HepG2 (cell line): ENCODE data around the gene SNAI3. TPM values are rescaled to one million over a fixed set of nuclear protein-coding genes. Genes with fewer than 3 reads are reported as not detected.

Experiments used
- CENPT ChIP-seq: sonication (generic); formaldehyde crosslinking; IDR thresholded peaks from 2 replicates; pipeline ENCODE4 v1.8.0; 2022; ENCODE audit warnings: low read depth, mild to moderate bottlenecking, moderate library complexity, missing genetic modification reagents
- CTCF ChIP-seq: sonication (generic); formaldehyde crosslinking; IDR thresholded peaks from 2 replicates; pipeline ENCODE4 v1.5.0; 2020; ENCODE audit warnings: mild to moderate bottlenecking, missing genetic modification reagents, moderate library complexity
- GATAD2A ChIP-seq: IDR thresholded peaks from 2 replicates; pipeline ENCODE4 v1.6.1; 2016
- HNRNPLL ChIP-seq: fragments of 200-400 bp; formaldehyde crosslinking; IDR thresholded peaks from 2 replicates; pipeline ENCODE4 v1.6.1; 2017; ENCODE audit warnings: mild to moderate bottlenecking, low read depth, low read length; ENCODE audit not compliant: poor library complexity, severe bottlenecking
- KDM6A ChIP-seq: IDR thresholded peaks from 2 replicates; pipeline ENCODE4 v1.6.1; 2016; ENCODE audit warnings: low read depth
- NFRKB ChIP-seq: fragments of 450-650 bp; IDR thresholded peaks from 2 replicates; pipeline ENCODE4 v1.6.1; 2017
- POLR2A ChIP-seq, 2 experiments: IDR thresholded peaks; 2 replicates each; pipeline ENCODE4 v1.6.1; 2011; ENCODE audit warnings: low read depth in 2 of 2, low read length in 2 of 2, mild to moderate bottlenecking in 1 of 2, moderate library complexity in 1 of 2; ENCODE audit not compliant: insufficient read depth in 1 of 2
- SAP130 ChIP-seq: IDR thresholded peaks from 2 replicates; pipeline ENCODE4 v1.6.1; 2016; ENCODE audit warnings: low read depth
- SIX1 ChIP-seq: sonication (generic); formaldehyde crosslinking; IDR thresholded peaks from 2 replicates; pipeline ENCODE4 v1.4.0; 2020; ENCODE audit warnings: missing genetic modification reagents, borderline replicate concordance
- SIX4 ChIP-seq: sonication (generic); formaldehyde crosslinking; IDR thresholded peaks from 2 replicates; pipeline ENCODE4 v1.4.0; 2020; ENCODE audit warnings: missing genetic modification reagents
- ZNF580 ChIP-seq: IDR thresholded peaks from 2 replicates; pipeline ENCODE4 v1.6.1; 2016; ENCODE audit warnings: low read depth, borderline replicate concordance
- ZNF878 ChIP-seq: sonication (generic); formaldehyde crosslinking; IDR thresholded peaks from 2 replicates; pipeline ENCODE4 v1.8.1; 2023; ENCODE audit warnings: mild to moderate bottlenecking, missing genetic modification reagents, moderate library complexity
- polyA plus RNA-seq, 8 experiments: library from polyadenylated mRNA; depleted of rRNA in 3 of 8; stranded (reverse) in 7 of 8; unstranded in 1 of 8; fragments of >200 nt; fragmentation: Illumina TruSeq in 4 of 8; extraction: Trizol in 4 of 8; gene quantifications; 2 replicates each; pipeline versions ENCODE4 v1.2.1 to v1.2.3, GENCODE V29; 2011 to 2016; ENCODE audit warnings: low read depth in 4 of 8, missing spikeins in 1 of 8, mixed read lengths in 1 of 8; ENCODE audit not compliant: insufficient read depth in 1 of 8
- total RNA-seq, 5 experiments: library from RNA; depleted of rRNA; stranded (reverse); fragments of >200 nt; fragmentation: Illumina TruSeq; extraction: Trizol; gene quantifications; 2 replicates each; pipeline ENCODE4 v1.2.3, GENCODE V29; 2016; ENCODE audit warnings: low read depth in 1 of 5
- TF ChIP-seq, protein P1 (sequence below): fragments of 450-650 bp; IDR thresholded peaks from 2 replicates; pipeline ENCODE4 v1.6.1; 2016
- TF ChIP-seq, protein P2 (sequence below): IDR thresholded peaks from 2 replicates; pipeline ENCODE4 v1.6.1; 2012; ENCODE audit warnings: low read length, improper control_type of control experiment
- TF ChIP-seq, protein P3 (sequence below): sonication (generic); formaldehyde crosslinking; IDR thresholded peaks from 2 replicates; pipeline ENCODE4 v1.4.0; 2020; ENCODE audit warnings: missing genetic modification reagents, borderline replicate concordance
- TF ChIP-seq, protein P4 (sequence below): IDR thresholded peaks from 2 replicates; pipeline ENCODE4 v1.6.1; 2018; ENCODE audit warnings: missing genetic modification reagents, mild to moderate bottlenecking, missing compliant biosample characterization

Gene SNAI3
- total and polyA plus RNA-seq, 2 of the 13 experiments (the other 11 are each of a cell fraction or from before 2014, with no cell fraction given), result 0.09 to 0.18 TPM

DNA sequence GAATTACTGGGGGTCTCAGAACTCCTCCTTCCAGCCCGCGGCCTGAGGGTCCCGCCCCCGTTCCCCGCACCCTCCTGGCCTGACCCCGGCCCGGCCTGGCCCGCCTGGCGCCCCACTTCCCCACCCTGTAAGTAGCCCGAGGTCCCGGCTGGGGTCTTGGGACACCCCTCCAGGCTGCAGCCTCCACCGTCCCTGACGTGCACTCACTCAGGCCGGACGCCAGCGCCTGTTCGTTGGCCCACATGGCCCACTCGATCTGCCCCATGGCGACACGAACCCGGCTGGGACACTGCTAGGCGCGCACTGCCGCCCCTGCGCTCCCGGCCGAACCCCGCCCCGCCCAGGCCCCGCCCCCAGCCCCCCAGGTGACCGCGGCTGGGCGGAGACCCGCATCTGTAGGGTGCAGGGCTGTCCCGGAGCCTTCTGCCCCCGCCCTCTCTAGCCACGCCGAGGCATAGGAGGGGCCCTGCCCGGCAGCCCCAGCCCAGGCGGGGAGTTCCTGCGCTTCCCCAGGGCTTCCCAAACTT, 35.5 kb downstream of the SNAI3 start, which contains the start of gene CYBA (continued):
- TF ChIP-seq CTCF (CRISPR knock-in tag), result no peak
- no peak for TF ChIP-seq SIX1 (CRISPR knock-in tag)
- no peak for TF ChIP-seq KDM6A (CRISPR knock-in tag)
- no peak for TF ChIP-seq HNRNPLL
- TF ChIP-seq, protein P1, sequence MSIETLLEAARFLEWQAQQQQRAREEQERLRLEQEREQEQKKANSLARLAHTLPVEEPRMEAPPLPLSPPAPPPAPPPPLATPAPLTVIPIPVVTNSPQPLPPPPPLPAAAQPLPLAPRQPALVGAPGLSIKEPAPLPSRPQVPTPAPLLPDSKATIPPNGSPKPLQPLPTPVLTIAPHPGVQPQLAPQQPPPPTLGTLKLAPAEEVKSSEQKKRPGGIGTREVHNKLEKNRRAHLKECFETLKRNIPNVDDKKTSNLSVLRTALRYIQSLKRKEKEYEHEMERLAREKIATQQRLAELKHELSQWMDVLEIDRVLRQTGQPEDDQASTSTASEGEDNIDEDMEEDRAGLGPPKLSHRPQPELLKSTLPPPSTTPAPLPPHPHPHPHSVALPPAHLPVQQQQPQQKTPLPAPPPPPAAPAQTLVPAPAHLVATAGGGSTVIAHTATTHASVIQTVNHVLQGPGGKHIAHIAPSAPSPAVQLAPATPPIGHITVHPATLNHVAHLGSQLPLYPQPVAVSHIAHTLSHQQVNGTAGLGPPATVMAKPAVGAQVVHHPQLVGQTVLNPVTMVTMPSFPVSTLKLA, result no peak
- TF ChIP-seq ZNF878 (CRISPR knock-in tag), result no peak
- TF ChIP-seq GATAD2A (CRISPR knock-in tag), result no peak
- no peak for TF ChIP-seq SIX4 (CRISPR knock-in tag)
- peak in 1 of 2 experiments; percentile 74; a peak in 2 of 4 replicates for TF ChIP-seq POLR2A (IDR thresholded peaks at IDR 0.05; ENCODE audit: insufficient read depth in 1 of 2, low read depth in 2 of 2, low read length in 2 of 2)
- TF ChIP-seq, protein P2, sequence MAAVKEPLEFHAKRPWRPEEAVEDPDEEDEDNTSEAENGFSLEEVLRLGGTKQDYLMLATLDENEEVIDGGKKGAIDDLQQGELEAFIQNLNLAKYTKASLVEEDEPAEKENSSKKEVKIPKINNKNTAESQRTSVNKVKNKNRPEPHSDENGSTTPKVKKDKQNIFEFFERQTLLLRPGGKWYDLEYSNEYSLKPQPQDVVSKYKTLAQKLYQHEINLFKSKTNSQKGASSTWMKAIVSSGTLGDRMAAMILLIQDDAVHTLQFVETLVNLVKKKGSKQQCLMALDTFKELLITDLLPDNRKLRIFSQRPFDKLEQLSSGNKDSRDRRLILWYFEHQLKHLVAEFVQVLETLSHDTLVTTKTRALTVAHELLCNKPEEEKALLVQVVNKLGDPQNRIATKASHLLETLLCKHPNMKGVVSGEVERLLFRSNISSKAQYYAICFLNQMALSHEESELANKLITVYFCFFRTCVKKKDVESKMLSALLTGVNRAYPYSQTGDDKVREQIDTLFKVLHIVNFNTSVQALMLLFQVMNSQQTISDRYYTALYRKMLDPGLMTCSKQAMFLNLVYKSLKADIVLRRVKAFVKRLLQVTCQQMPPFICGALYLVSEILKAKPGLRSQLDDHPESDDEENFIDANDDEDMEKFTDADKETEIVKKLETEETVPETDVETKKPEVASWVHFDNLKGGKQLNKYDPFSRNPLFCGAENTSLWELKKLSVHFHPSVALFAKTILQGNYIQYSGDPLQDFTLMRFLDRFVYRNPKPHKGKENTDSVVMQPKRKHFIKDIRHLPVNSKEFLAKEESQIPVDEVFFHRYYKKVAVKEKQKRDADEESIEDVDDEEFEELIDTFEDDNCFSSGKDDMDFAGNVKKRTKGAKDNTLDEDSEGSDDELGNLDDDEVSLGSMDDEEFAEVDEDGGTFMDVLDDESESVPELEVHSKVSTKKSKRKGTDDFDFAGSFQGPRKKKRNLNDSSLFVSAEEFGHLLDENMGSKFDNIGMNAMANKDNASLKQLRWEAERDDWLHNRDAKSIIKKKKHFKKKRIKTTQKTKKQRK, result no peak
- TF ChIP-seq CENPT (CRISPR knock-in tag), result no peak
- TF ChIP-seq ZNF580, result no peak
- TF ChIP-seq, protein P3, sequence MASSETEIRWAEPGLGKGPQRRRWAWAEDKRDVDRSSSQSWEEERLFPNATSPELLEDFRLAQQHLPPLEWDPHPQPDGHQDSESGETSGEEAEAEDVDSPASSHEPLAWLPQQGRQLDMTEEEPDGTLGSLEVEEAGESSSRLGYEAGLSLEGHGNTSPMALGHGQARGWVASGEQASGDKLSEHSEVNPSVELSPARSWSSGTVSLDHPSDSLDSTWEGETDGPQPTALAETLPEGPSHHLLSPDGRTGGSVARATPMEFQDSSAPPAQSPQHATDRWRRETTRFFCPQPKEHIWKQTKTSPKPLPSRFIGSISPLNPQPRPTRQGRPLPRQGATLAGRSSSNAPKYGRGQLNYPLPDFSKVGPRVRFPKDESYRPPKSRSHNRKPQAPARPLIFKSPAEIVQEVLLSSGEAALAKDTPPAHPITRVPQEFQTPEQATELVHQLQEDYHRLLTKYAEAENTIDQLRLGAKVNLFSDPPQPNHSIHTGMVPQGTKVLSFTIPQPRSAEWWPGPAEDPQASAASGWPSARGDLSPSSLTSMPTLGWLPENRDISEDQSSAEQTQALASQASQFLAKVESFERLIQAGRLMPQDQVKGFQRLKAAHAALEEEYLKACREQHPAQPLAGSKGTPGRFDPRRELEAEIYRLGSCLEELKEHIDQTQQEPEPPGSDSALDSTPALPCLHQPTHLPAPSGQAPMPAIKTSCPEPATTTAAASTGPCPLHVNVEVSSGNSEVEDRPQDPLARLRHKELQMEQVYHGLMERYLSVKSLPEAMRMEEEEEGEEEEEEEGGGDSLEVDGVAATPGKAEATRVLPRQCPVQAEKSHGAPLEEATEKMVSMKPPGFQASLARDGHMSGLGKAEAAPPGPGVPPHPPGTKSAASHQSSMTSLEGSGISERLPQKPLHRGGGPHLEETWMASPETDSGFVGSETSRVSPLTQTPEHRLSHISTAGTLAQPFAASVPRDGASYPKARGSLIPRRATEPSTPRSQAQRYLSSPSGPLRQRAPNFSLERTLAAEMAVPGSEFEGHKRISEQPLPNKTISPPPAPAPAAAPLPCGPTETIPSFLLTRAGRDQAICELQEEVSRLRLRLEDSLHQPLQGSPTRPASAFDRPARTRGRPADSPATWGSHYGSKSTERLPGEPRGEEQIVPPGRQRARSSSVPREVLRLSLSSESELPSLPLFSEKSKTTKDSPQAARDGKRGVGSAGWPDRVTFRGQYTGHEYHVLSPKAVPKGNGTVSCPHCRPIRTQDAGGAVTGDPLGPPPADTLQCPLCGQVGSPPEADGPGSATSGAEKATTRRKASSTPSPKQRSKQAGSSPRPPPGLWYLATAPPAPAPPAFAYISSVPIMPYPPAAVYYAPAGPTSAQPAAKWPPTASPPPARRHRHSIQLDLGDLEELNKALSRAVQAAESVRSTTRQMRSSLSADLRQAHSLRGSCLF (CRISPR knock-in tag), result peak; percentile 63; the same call in 1 of the 2 replicates
- no peak; the same call in 1 of the 2 replicates for TF ChIP-seq SAP130 (CRISPR knock-in tag)
- TF ChIP-seq, protein P4, sequence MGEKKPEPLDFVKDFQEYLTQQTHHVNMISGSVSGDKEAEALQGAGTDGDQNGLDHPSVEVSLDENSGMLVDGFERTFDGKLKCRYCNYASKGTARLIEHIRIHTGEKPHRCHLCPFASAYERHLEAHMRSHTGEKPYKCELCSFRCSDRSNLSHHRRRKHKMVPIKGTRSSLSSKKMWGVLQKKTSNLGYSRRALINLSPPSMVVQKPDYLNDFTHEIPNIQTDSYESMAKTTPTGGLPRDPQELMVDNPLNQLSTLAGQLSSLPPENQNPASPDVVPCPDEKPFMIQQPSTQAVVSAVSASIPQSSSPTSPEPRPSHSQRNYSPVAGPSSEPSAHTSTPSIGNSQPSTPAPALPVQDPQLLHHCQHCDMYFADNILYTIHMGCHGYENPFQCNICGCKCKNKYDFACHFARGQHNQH, result no peak; the same call in 1 of the 2 replicates
- TF ChIP-seq NFRKB, result no peak
